Endothelial cell of umbilical vein (primary cell): ENCODE measurements around the gene POLR2B. TPM values are rescaled to one million over a fixed set of nuclear protein-coding genes. Genes with fewer than 3 reads are reported as not detected.
A peak's percentile ranks its signal among the peaks of the same experiment; 100 is the strongest.

Experiments used
- BruUV-seq: library from RNA; stranded (reverse); fragments of 400-500 nt; replicated peaks from 2 replicates; lab custom pipeline; 2021; lab: Mats Ljungman, UMichigan
- CTCF ChIA-PET: fragments of 300-600, 350-600 bp; sonication (Branson Sonifier 250); formaldehyde crosslinking; loops from one replicate; lab custom pipeline; 2021; ENCODE audit warnings: antibody characterized with exemption, inconsistent platforms; lab: Charles Lee
- POLR2A ChIA-PET: fragments of 300-600, 350-600 bp; sonication (Branson Sonifier 250); formaldehyde crosslinking; loops from one replicate; lab custom pipeline; 2021; ENCODE audit warnings: antibody characterized with exemption, inconsistent platforms; lab: Charles Lee
- DNase-seq: peaks from one replicate; pipeline ENCODE4 v3.0.0-alpha.2; 2011; ENCODE audit warnings: low read depth, low spot score
- FAIRE-seq: peaks from 2 replicates; lab custom pipeline; 2011; peaks lifted over from hg19 to GRCh38; lab: Jason Lieb, UNC
- H2AFZ ChIP-seq: 2 replicates; pipeline ENCODE4 v1.6.0; 2012; ENCODE audit warnings: low read depth, low read length, control low read depth, inconsistent platforms
- H3K27ac ChIP-seq: 2 replicates; pipeline ENCODE4 v1.5.1; 2011; ENCODE audit warnings: low read depth, mild to moderate bottlenecking, control low read depth, low read length, moderate library complexity; ENCODE audit not compliant: insufficient read depth
- H3K27me3 ChIP-seq, 2 experiments: 2 replicates each; pipeline versions ENCODE4 v1.6.0 to v1.6.1; 2011; ENCODE audit warnings: low read length in 2 of 2, mixed read lengths in 1 of 2; ENCODE audit not compliant: control insufficient read depth in 2 of 2, insufficient read depth in 2 of 2
- H3K36me3 ChIP-seq, 2 experiments: 2 replicates in 1 of 2; 3 replicates in 1 of 2; pipeline ENCODE4 v1.5.1; 2011; ENCODE audit warnings: low read length in 2 of 2, mild to moderate bottlenecking in 1 of 2, moderate library complexity in 1 of 2; ENCODE audit not compliant: control insufficient read depth in 2 of 2, insufficient read depth in 2 of 2; ENCODE audit errors: extremely low read depth in 1 of 2
- H3K4me1 ChIP-seq: 3 replicates; pipeline ENCODE4 v1.5.1; 2011; ENCODE audit warnings: mild to moderate bottlenecking, low read length; ENCODE audit not compliant: control insufficient read depth, insufficient read depth; ENCODE audit errors: extremely low read depth
- H3K4me2 ChIP-seq: 2 replicates; pipeline ENCODE4 v1.6.1; 2011; ENCODE audit warnings: low read length, control low read depth, mixed read lengths; ENCODE audit not compliant: insufficient read depth
- H3K4me3 ChIP-seq, 3 experiments: fragments of 200-600 bp in 1 of 3; sonication (generic), shearing (Covaris generic) in 1 of 3; replicated peaks in 1 of 3; 2 replicates each; pipeline ENCODE4 v1.5.1; 2011 to 2016; ENCODE audit warnings: control low read depth in 3 of 3, low read length in 3 of 3, mild to moderate bottlenecking in 2 of 3, inconsistent platforms in 1 of 3, low read depth in 1 of 3, moderate library complexity in 1 of 3; ENCODE audit not compliant: insufficient read depth in 1 of 3
- H3K79me2 ChIP-seq: 2 replicates; pipeline ENCODE4 v1.6.0; 2012; ENCODE audit warnings: low read length, inconsistent platforms; ENCODE audit not compliant: control insufficient read depth, insufficient read depth
- H3K9ac ChIP-seq: replicated peaks from 2 replicates; pipeline ENCODE3; 2011; ENCODE audit warnings: low read length, control low read depth; ENCODE audit not compliant: insufficient read depth; ENCODE audit errors: extremely low read depth
- H3K9me1 ChIP-seq: replicated peaks from 3 replicates; pipeline ENCODE4 v1.6.0; 2011; ENCODE audit warnings: mild to moderate bottlenecking, low read length; ENCODE audit not compliant: control insufficient read depth, insufficient read depth; ENCODE audit errors: extremely low read depth
- H3K9me3 ChIP-seq: replicated peaks from 2 replicates; pipeline ENCODE4 v1.5.1; 2012; ENCODE audit warnings: low read length, inconsistent platforms; ENCODE audit not compliant: control insufficient read depth, insufficient read depth
- H4K20me1 ChIP-seq: replicated peaks from 2 replicates; pipeline ENCODE3; 2011; ENCODE audit warnings: mild to moderate bottlenecking, low read length; ENCODE audit not compliant: control insufficient read depth, insufficient read depth; ENCODE audit errors: extremely low read depth
- EZH2 ChIP-seq: IDR thresholded peaks from 2 replicates; pipeline ENCODE4 v1.6.1; 2012; ENCODE audit warnings: borderline replicate concordance, low read depth, mild to moderate bottlenecking, moderate library complexity, low read length, inconsistent platforms; ENCODE audit not compliant: severe bottlenecking
- FOS ChIP-seq: IDR thresholded peaks from 2 replicates; pipeline ENCODE4 v1.6.1; 2011; ENCODE audit warnings: mild to moderate bottlenecking, low read length, moderate library complexity, borderline replicate concordance; ENCODE audit not compliant: insufficient read depth
- GATA2 ChIP-seq: IDR thresholded peaks from 2 replicates; pipeline ENCODE4 v1.7.0; 2011; ENCODE audit warnings: low read depth, mild to moderate bottlenecking, moderate library complexity, mixed read lengths, low read length; ENCODE audit not compliant: insufficient read length, insufficient read depth
- JUN ChIP-seq: IDR thresholded peaks from 2 replicates; pipeline ENCODE4 v1.6.1; 2011; ENCODE audit warnings: borderline replicate concordance, low read depth; ENCODE audit not compliant: insufficient read length, insufficient read depth
- MYC ChIP-seq: IDR thresholded peaks from one replicate; pipeline ENCODE4 v1.6.1; 2011; ENCODE audit warnings: mild to moderate bottlenecking, low read depth, low read length
- POLR2A ChIP-seq: IDR thresholded peaks from 2 replicates; pipeline ENCODE4 v1.6.1; 2012; ENCODE audit warnings: low read depth, mild to moderate bottlenecking, control low read depth, low read length
- POLR2AphosphoS5 ChIP-seq: IDR thresholded peaks from 2 replicates; pipeline ENCODE4 v1.6.1; 2012; ENCODE audit warnings: low read depth, mild to moderate bottlenecking, control low read depth, low read length, moderate library complexity; ENCODE audit not compliant: insufficient read depth
- dilution Hi-C: fragments of 300-500 bp; cut with MboI; formaldehyde crosslinking; loops from one replicate; pipeline ENCODE4 v1.15.0; 2019; ENCODE audit warnings: low sequenced_read_pairs; ENCODE audit not compliant: extremely low pct_ligation_motif_present
- intact Hi-C: fragments of 100-400 bp; cut with micrococcal nuclease; formaldehyde crosslinking; loops from one replicate; pipeline ENCODE4 v1.10.0; 2022
- polyA plus RNA-seq, 4 experiments: library from polyadenylated mRNA; depleted of rRNA in 3 of 4; stranded (reverse) in 3 of 4; unstranded in 1 of 4; fragments of >200 nt; gene quantifications; 2 replicates each; pipeline versions ENCODE4 v1.2.1 to v1.2.3, GENCODE V29; 2011 to 2012; ENCODE audit warnings: missing spikeins in 1 of 4
- small RNA-seq: library from RNA; depleted of rRNA; stranded (forward); fragments of <200 nt; gene quantifications from one replicate; pipeline ENCODE3, GENCODE V24; 2012; ENCODE audit warnings: low replicate concordance, low read depth; ENCODE audit not compliant: insufficient read depth, insufficient read length
- total RNA-seq: library from RNA; stranded (reverse); gene quantifications from 2 replicates; pipeline ENCODE4 v1.2.3, GENCODE V29; 2021
- TF ChIP-seq, protein P1 (sequence below), 2 donors: IDR thresholded peaks; 1 replicate in 1 of 2; 2 replicates in 1 of 2; pipeline ENCODE4 v1.5.1; 2011; ENCODE audit warnings: low read length in 2 of 2, mild to moderate bottlenecking in 2 of 2, moderate library complexity in 2 of 2, control low read depth in 1 of 2, inconsistent platforms in 1 of 2, low read depth in 1 of 2; ENCODE audit not compliant: insufficient read depth in 1 of 2; ENCODE audit errors: extremely low read depth in 1 of 2

POLR2B gene
- total and polyA plus RNA-seq, 2 donors (not counting 3 experiments of a cell fraction or from before 2014, with no cell fraction given) = 75.5 to 148 TPM

DNA sequence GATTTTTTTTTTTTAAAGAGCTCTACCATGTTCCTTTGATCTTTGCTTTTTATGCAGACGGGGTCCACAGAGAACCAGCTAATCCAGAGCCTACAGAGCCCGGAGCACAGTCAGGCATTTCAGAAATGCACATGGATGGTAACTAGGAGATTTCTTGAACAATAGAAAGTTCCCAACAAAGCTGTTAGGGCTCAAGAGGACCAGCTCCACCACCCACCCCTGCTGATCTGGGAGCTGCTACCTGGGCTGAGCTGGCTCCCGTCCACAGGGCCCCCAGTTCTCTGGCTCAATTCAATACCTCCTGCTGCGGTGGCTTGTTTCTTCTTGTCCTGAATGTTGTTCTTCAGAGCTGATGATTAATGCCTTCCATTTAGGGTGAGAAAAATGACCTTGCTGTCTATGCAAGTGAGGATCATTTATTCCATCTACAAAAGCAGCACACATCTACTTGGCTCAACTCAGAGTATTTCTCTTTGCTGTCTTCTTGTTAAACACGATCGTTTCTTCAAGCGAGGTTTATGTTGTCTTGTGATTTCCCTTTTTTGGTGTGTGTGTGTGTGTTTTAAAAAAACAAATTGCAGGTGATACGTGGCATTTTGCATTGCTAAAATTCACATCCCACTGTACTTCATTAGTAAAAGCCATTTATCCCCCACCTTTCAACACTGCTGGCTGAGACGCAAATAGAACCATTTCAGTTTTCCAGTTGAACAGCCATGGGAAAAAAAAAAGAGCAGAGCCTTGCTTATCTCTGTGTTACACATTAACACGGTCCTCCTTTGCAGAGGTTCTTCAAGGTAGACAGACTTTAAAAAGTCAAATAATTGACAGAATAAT is 100.2 kb downstream of the POLR2B start:
- no peaks in the 10 kb centered on the region for H4K20me1 ChIP-seq
- intact Hi-C loops (no loop called here), dilution Hi-C loops (no loop called here)
- H3K36me3 ChIP-seq = peaks cover 3 to 4% of the 10 kb centered on the region in 2 experiments
- no peaks in the 10 kb centered on the region for H3K9me3 ChIP-seq
- POLR2A ChIA-PET = interaction anchor here (0.9 to 1.5 kb wide), 3 partner anchors 24 to 30 kb away, joined by 3 to 5 read pairs (median 4); no protein-coding TSS in a partner anchor
- H3K79me2 ChIP-seq = peaks cover 55% of the 10 kb centered on the region
- no TSS peak for BruUV-seq
- peak overlapping the region; percentile 8 for H3K4me2 ChIP-seq
- FAIRE-seq = no peak
- H3K9ac ChIP-seq = peak overlapping the region; percentile 44
- H3K27ac ChIP-seq = peak overlapping the region; percentile 100
- H2AFZ ChIP-seq = no peak overlapping the region
- H3K4me1 ChIP-seq = peaks cover 75% of the 10 kb centered on the region
- DNase-seq = peak; percentile 85
- CTCF ChIA-PET = interaction anchor here (0.8 to 1.5 kb wide), 7 partner anchors 9 to 41 kb away, joined by 3 to 7 read pairs (median 4); no protein-coding TSS in a partner anchor
- no peak overlapping the region for H3K4me3 ChIP-seq
- no peaks in the 10 kb centered on the region for H3K9me1 ChIP-seq
- H3K27me3 ChIP-seq = no peaks in the 10 kb centered on the region
- no peak for TF ChIP-seq EZH2
- TF ChIP-seq GATA2 = no peak
- TF ChIP-seq JUN = no peak
- TF ChIP-seq POLR2A = no peak
- TF ChIP-seq POLR2AphosphoS5 = peak; percentile 42
- TF ChIP-seq, protein P1, sequence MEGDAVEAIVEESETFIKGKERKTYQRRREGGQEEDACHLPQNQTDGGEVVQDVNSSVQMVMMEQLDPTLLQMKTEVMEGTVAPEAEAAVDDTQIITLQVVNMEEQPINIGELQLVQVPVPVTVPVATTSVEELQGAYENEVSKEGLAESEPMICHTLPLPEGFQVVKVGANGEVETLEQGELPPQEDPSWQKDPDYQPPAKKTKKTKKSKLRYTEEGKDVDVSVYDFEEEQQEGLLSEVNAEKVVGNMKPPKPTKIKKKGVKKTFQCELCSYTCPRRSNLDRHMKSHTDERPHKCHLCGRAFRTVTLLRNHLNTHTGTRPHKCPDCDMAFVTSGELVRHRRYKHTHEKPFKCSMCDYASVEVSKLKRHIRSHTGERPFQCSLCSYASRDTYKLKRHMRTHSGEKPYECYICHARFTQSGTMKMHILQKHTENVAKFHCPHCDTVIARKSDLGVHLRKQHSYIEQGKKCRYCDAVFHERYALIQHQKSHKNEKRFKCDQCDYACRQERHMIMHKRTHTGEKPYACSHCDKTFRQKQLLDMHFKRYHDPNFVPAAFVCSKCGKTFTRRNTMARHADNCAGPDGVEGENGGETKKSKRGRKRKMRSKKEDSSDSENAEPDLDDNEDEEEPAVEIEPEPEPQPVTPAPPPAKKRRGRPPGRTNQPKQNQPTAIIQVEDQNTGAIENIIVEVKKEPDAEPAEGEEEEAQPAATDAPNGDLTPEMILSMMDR (IDR thresholded peaks at IDR 0.05; ENCODE audit: extremely low read depth in 1 of 2, insufficient read depth in 1 of 2, low read depth in 1 of 2, low read length in 2 of 2) = no peak
- no peak for TF ChIP-seq FOS
- no peak for TF ChIP-seq MYC

Small RNAs within 50 kb of the gene (small RNA-seq; reads per million reads assigned to genes)
- gene RNU6-998P = 0.66 reads per million

Other genes with a start within 250 kb of the POLR2B start
- 0.71 TPM in 1 of 2 replicates, not detected in the other for gene SPINK2, start 157.2 kb upstream of the POLR2B start, total RNA-seq
- 0.22 TPM in 1 of 2 replicates, not detected in the other for gene SPINK2, start 157.2 kb upstream of the POLR2B start, polyA plus RNA-seq
- gene REST, start 71.0 kb upstream of the POLR2B start, total RNA-seq = 45.9 and 48.1 TPM in 2 replicates
- gene REST, start 71.0 kb upstream of the POLR2B start, polyA plus RNA-seq = 6.3 and 7.0 TPM in 2 replicates
- 16.1 and 17.1 TPM in 2 replicates for gene NOA1, start 1.3 kb upstream of the POLR2B start, total RNA-seq
- gene NOA1, start 1.3 kb upstream of the POLR2B start, polyA plus RNA-seq = 13.9 and 16.7 TPM in 2 replicates
- gene IGFBP7, start 131.5 kb downstream of the POLR2B start, total RNA-seq = 377 and 526 TPM in 2 replicates
- gene IGFBP7, start 131.5 kb downstream of the POLR2B start, polyA plus RNA-seq = 770 and 1,004 TPM in 2 replicates